Parathyroid adenoma (tissue), 2 donors: ENCODE data around the gene LETM1.

Experiments used
- H2AFZ ChIP-seq: fragments of 300-600 bp; sonication (generic); one replicate; pipeline ENCODE4 v1.7.0; 2017; ENCODE audit warnings: antibody characterized with exemption, mild to moderate bottlenecking
- H3K27ac ChIP-seq: fragments of 300-600 bp; sonication (generic); one replicate; pipeline ENCODE4 v1.7.0; 2017
- H3K27me3 ChIP-seq: fragments of 300-600 bp; sonication (generic); one replicate; pipeline ENCODE4 v1.7.0; 2017; ENCODE audit warnings: low read length; ENCODE audit not compliant: control insufficient read depth, insufficient read depth
- H3K36me3 ChIP-seq: fragments of 300-600 bp; sonication (generic); one replicate; pipeline ENCODE4 v1.7.0; 2017; ENCODE audit warnings: low read length; ENCODE audit not compliant: control insufficient read depth, insufficient read depth
- H3K4me1 ChIP-seq: fragments of 300-600 bp; sonication (generic); one replicate; pipeline ENCODE4 v1.7.0; 2017; ENCODE audit warnings: control low read depth
- H3K4me2 ChIP-seq: fragments of 300-600 bp; sonication (generic); one replicate; pipeline ENCODE4 v1.7.0; 2017; ENCODE audit warnings: low read length
- H3K4me3 ChIP-seq: fragments of 300-600 bp; sonication (generic); one replicate; pipeline ENCODE4 v1.7.0; 2017; ENCODE audit warnings: low read depth, low read length
- H3K79me2 ChIP-seq: fragments of 300-600 bp; sonication (generic); one replicate; pipeline ENCODE4 v1.7.0; 2017; ENCODE audit warnings: control low read depth
- H3K9ac ChIP-seq: fragments of 300-600 bp; sonication (generic); one replicate; pipeline ENCODE4 v1.7.0; 2017; ENCODE audit warnings: mild to moderate bottlenecking
- H3K9me3 ChIP-seq: fragments of 300-600 bp; sonication (generic); one replicate; pipeline ENCODE4 v1.7.0; 2017; ENCODE audit warnings: low read length; ENCODE audit not compliant: control insufficient read depth
- CTCF ChIP-seq: fragments of 300-600 bp; sonication (generic); IDR thresholded peaks from one replicate; pipeline ENCODE4 v1.7.0; 2017; ENCODE audit warnings: antibody characterized with exemption, mild to moderate bottlenecking
- donor health status: primary hyperparathyroidism.

LETM1 gene

GRCh38 chr4:1868293-1868692 lies 12.3 kb upstream of the LETM1 start:
- H3K27ac ChIP-seq: no peak overlapping the region
- no peak for TF ChIP-seq CTCF
- no peaks in the 10 kb centered on the region for H3K4me1 ChIP-seq
- H2AFZ ChIP-seq: no peak overlapping the region
- no peak overlapping the region for H3K9ac ChIP-seq
- no peak overlapping the region for H3K4me3 ChIP-seq
- no peaks in the 10 kb centered on the region for H3K36me3 ChIP-seq
- H3K79me2 ChIP-seq: peaks cover 4% of the 10 kb centered on the region
- no peak overlapping the region for H3K4me2 ChIP-seq
- no peaks in the 10 kb centered on the region for H3K9me3 ChIP-seq
- H3K27me3 ChIP-seq: no peaks in the 10 kb centered on the region

- Histone ChIP-seq H3K27me3 (no peaks in the 10 kb centered on the region), H3K4me3 (no peak overlapping the region), H3K9ac (no peak overlapping the region), H3K9me3 (no peaks in the 10 kb centered on the region), H3K4me2 (no peak overlapping the region), H3K4me1 (no peaks in the 10 kb centered on the region), H3K36me3 (no peaks in the 10 kb centered on the region), H3K79me2 (no peaks in the 10 kb centered on the region), H2AFZ (no peak overlapping the region), H3K27ac (no peak overlapping the region)
- TF ChIP-seq CTCF: no peak
Measured at GRCh38 chr4:1866189-1866661, 10.3 kb upstream of the LETM1 start.

DNA sequence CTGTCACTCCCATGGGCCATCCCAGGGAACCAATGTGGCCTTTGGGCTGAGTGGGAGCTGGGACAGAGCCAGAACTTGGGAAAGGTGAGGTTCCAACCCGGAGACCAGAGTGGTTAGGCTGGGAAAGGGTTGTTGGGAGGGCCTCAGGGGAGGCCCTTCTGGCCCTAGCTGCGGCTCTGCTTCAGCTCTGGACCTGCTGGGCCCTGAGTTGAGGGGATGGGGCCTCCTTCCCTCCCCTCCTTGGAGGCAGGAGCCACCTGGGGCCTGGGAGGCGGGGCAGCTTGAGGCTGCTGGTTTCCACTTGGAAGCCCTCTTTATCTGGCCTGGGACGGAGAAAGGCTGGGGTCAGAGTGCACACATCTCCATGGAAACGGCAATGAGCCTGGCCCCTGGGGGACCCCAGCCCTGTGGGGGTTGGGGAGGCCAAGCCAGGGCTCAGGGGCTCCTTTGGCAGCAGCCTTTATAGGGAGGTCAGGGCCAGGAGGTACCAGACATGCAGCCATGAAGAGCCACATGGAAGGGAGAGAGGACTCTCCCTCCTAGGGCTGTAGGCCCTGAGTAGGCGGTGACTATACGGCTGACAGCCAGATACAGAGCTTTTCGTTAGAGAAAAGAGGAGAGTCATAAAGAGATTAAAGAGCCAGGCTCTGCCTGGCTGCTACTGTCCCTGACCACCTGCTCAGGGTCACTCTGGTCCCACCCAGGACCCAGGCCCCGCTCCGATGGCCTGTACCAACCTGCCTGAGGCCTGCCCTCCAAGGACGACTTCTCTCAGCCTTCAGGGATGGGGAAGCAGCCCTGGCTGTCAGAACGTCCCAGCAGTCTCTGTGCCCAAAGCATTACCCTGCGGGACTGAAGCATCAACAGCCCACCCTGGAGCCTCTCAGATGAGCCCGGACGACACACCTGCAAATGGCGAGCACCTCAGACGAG lies 8.4 kb upstream of the LETM1 start:
- Histone ChIP-seq H3K4me2 (no peak overlapping the region), H2AFZ (no peak overlapping the region), H3K9me3 (no peaks in the 10 kb centered on the region), H3K36me3 (no peaks in the 10 kb centered on the region), H3K4me1 (no peaks in the 10 kb centered on the region), H3K9ac (no peak overlapping the region), H3K27me3 (no peaks in the 10 kb centered on the region), H3K79me2 (no peaks in the 10 kb centered on the region), H3K4me3 (no peak overlapping the region), H3K27ac (no peak overlapping the region)
- no peak for TF ChIP-seq CTCF

- Histone ChIP-seq H3K4me1 (no peaks in the 10 kb centered on the region), H3K9ac (no peak overlapping the region)
Measured at GRCh38 chr4:1863297-1864033, 7.5 kb upstream of the LETM1 start.

More at GRCh38 chr4:1863297-1864033, 7.5 kb upstream of the LETM1 start:
- Histone ChIP-seq H3K36me3 (no peaks in the 10 kb centered on the region), H3K9me3 (no peaks in the 10 kb centered on the region), H3K27ac (no peak overlapping the region), H3K4me3 (no peak overlapping the region), H2AFZ (no peak overlapping the region), H3K27me3 (no peaks in the 10 kb centered on the region), H3K4me2 (no peak overlapping the region), H3K79me2 (no peaks in the 10 kb centered on the region)
- TF ChIP-seq CTCF: no peak
